Stomach (tissue), 4 donors: ENCODE results near the gene ANKRD44.

Experiments used
- CTCF ChIP-seq, 7 experiments: fragments of 450-650 bp in 4 of 7; fragments of 200-600 bp in 3 of 7; sonication (generic) in 3 of 7; IDR thresholded peaks; one replicate each; pipeline ENCODE4 v1.5.1; 2016 to 2019; ENCODE audit warnings: antibody characterized with exemption in 7 of 7, control low read depth in 2 of 7, mild to moderate bottlenecking in 1 of 7
- POLR2A ChIP-seq, 4 donors: fragments of 450-650 bp; IDR thresholded peaks; one replicate each; pipeline ENCODE4 v1.6.1; 2016; ENCODE audit warnings: antibody characterized with exemption in 4 of 4, control low read depth in 2 of 4, mild to moderate bottlenecking in 1 of 4, moderate library complexity in 1 of 4
- POLR2AphosphoS5 ChIP-seq, 3 donors: sonication (generic); formaldehyde crosslinking; IDR thresholded peaks; one replicate each; pipeline ENCODE4 v1.6.1; 2016; ENCODE audit warnings: antibody characterized with exemption in 3 of 3

- no peak for TF ChIP-seq CTCF (IDR thresholded peaks at IDR 0.05)
- TF ChIP-seq POLR2A (IDR thresholded peaks at IDR 0.05) = no peak
- TF ChIP-seq POLR2AphosphoS5 (IDR thresholded peaks at IDR 0.05) = no peak
Observed at GRCh38 chr2:197204519-197205250, 105.9 kb downstream of the ANKRD44 start.
